SK-N-SH (cell line): Measurements from ENCODE around the gene TSHZ2. TPM values are rescaled to one million over a fixed set of nuclear protein-coding genes. Genes with fewer than 3 reads are reported as not detected.

Experiments used
- CTCF ChIA-PET: fragments of 300-600, 350-600 bp; formaldehyde crosslinking; extraction: SDS; loops from one replicate; lab custom pipeline; 2021; lab: Yijun Ruan, JAX
- POLR2A ChIA-PET: fragments of 350-600 bp; sonication (Branson Sonifier 250); formaldehyde crosslinking; extraction: SDS; loops from one replicate; lab custom pipeline; 2020; ENCODE audit warnings: antibody characterized with exemption, inconsistent platforms; lab: Yijun Ruan, JAX
- DNase-seq: peaks from one replicate; pipeline ENCODE4 v3.0.0; 2012
- H2AFZ ChIP-seq: fragments of 200-600 bp; sonication (generic); 2 replicates; pipeline ENCODE4 v1.8.1; 2016; ENCODE audit warnings: antibody characterized with exemption, mild to moderate bottlenecking, low read depth
- H3F3A ChIP-seq: fragments of 200-600 bp; sonication (generic); replicated peaks from 2 replicates; pipeline ENCODE3; 2016; ENCODE audit warnings: antibody characterized with exemption, mild to moderate bottlenecking; ENCODE audit not compliant: insufficient read depth
- H3K27ac ChIP-seq, 2 experiments: fragments of 200-500 bp in 1 of 2; fragments of 200-600 bp in 1 of 2; sonication (Bioruptor generic) in 1 of 2; sonication (generic), shearing (Covaris generic) in 1 of 2; 2 replicates each; pipeline versions ENCODE4 v1.5.1 to v1.6.1; 2014 to 2016; ENCODE audit warnings: low read depth in 2 of 2, inconsistent platforms in 1 of 2, low read length in 1 of 2, mild to moderate bottlenecking in 1 of 2, mixed read lengths in 1 of 2
- H3K27me3 ChIP-seq: fragments of 200-600 bp; sonication (generic), shearing (Covaris generic); 2 replicates; pipeline ENCODE4 v1.6.1; 2016; ENCODE audit warnings: mixed run types; ENCODE audit not compliant: insufficient read depth
- H3K36me3 ChIP-seq, 2 experiments: fragments of 200-500 bp in 1 of 2; fragments of 200-600 bp in 1 of 2; sonication (Bioruptor generic) in 1 of 2; sonication (generic) in 1 of 2; replicated peaks in 1 of 2; 2 replicates each; pipeline versions ENCODE3 to v1.5.1; 2014 to 2016; ENCODE audit warnings: low read length in 1 of 2, mild to moderate bottlenecking in 1 of 2; ENCODE audit not compliant: insufficient read depth in 2 of 2, control insufficient read depth in 1 of 2
- H3K4me1 ChIP-seq, 2 experiments: fragments of 200-500 bp in 1 of 2; fragments of 200-600 bp in 1 of 2; sonication (Bioruptor generic) in 1 of 2; sonication (generic), shearing (Covaris generic) in 1 of 2; 2 replicates each; pipeline versions ENCODE4 v1.5.1 to v1.6.1; 2014 to 2016; ENCODE audit warnings: low read depth in 1 of 2, low read length in 1 of 2, mixed run types in 1 of 2; ENCODE audit not compliant: insufficient read depth in 2 of 2, control insufficient read depth in 1 of 2
- H3K4me2 ChIP-seq: fragments of 200-600 bp; sonication (generic), shearing (Covaris generic); 2 replicates; pipeline ENCODE4 v1.6.1; 2017; ENCODE audit warnings: mixed run types
- H3K4me3 ChIP-seq, 2 experiments: fragments of 200-500 bp in 1 of 2; fragments of 200-600 bp in 1 of 2; sonication (Bioruptor generic) in 1 of 2; sonication (generic), shearing (Covaris generic) in 1 of 2; 2 replicates each; pipeline versions ENCODE4 v1.5.1 to v1.8.1; 2014 to 2016; ENCODE audit warnings: low read depth in 2 of 2, inconsistent platforms in 1 of 2, low read length in 1 of 2, mild to moderate bottlenecking in 1 of 2, mixed read lengths in 1 of 2, moderate library complexity in 1 of 2
- H3K79me2 ChIP-seq: fragments of 200-600 bp; sonication (generic); 2 replicates; pipeline ENCODE4 v1.8.1; 2017; ENCODE audit warnings: mild to moderate bottlenecking; ENCODE audit not compliant: insufficient read depth
- H3K9ac ChIP-seq: fragments of 200-600 bp; sonication (generic); 2 replicates; pipeline ENCODE4 v1.6.1; 2017; ENCODE audit warnings: mixed run types
- H3K9me2 ChIP-seq: fragments of 200-600 bp; sonication (generic); 2 replicates; pipeline ENCODE4 v1.6.1; 2017; ENCODE audit warnings: mixed run types
- H3K9me3 ChIP-seq: fragments of 200-600 bp; sonication (generic); 2 replicates; pipeline ENCODE4 v1.6.1; 2017; ENCODE audit warnings: mixed run types, mild to moderate bottlenecking, moderate library complexity
- H4K20me1 ChIP-seq: fragments of 200-600 bp; sonication (generic); 2 replicates; pipeline ENCODE4 v1.6.1; 2017; ENCODE audit warnings: mild to moderate bottlenecking, mixed run types; ENCODE audit not compliant: insufficient read depth
- CHD2 ChIP-seq: fragments of 150-350 bp; IDR thresholded peaks from 2 replicates; pipeline ENCODE4 v1.6.1; 2018; ENCODE audit warnings: low read length; ENCODE audit not compliant: partially characterized antibody
- EZH2phosphoT487 ChIP-seq: fragments of 200-600 bp; sonication (generic); IDR thresholded peaks from 2 replicates; pipeline ENCODE4 v1.6.1; 2017; ENCODE audit warnings: low read depth, mixed run types, mild to moderate bottlenecking, antibody characterized with exemption, moderate library complexity, borderline replicate concordance
- FOXM1 ChIP-seq: IDR thresholded peaks from 2 replicates; pipeline ENCODE4 v1.4.0; 2012; ENCODE audit warnings: low read depth, mild to moderate bottlenecking
- GATA2 ChIP-seq: sonication (generic); formaldehyde crosslinking; IDR thresholded peaks from 2 replicates; pipeline ENCODE4 v1.5.0; 2020; ENCODE audit warnings: mild to moderate bottlenecking, missing genetic modification reagents
- IRF3 ChIP-seq: fragments of 150-350 bp; IDR thresholded peaks from 2 replicates; pipeline ENCODE4 v1.6.1; 2016; ENCODE audit warnings: mild to moderate bottlenecking, low read depth, low read length
- MEF2A ChIP-seq: IDR thresholded peaks from 2 replicates; pipeline ENCODE4 v1.4.0; 2012; ENCODE audit warnings: low read depth, borderline replicate concordance
- MXI1 ChIP-seq: IDR thresholded peaks from 2 replicates; pipeline ENCODE4 v1.6.1; 2012; ENCODE audit warnings: mild to moderate bottlenecking, low read depth, low read length, improper control_type of control experiment
- NFIC ChIP-seq: IDR thresholded peaks from 2 replicates; pipeline ENCODE4 v1.4.0; 2012; ENCODE audit warnings: borderline replicate concordance
- NRF1 ChIP-seq: IDR thresholded peaks from 2 replicates; pipeline ENCODE4 v1.6.1; 2012; ENCODE audit warnings: low read depth, mild to moderate bottlenecking, low read length
- RAD21 ChIP-seq: IDR thresholded peaks from 2 replicates; pipeline ENCODE4 v1.6.1; 2012; ENCODE audit warnings: mild to moderate bottlenecking, low read length
- RXRA ChIP-seq: IDR thresholded peaks from 2 replicates; pipeline ENCODE4 v1.4.0; 2012; ENCODE audit warnings: low read depth, mild to moderate bottlenecking, borderline replicate concordance
- TAF1 ChIP-seq: IDR thresholded peaks from 2 replicates; pipeline ENCODE4 v1.6.1; 2012; ENCODE audit warnings: low read depth, mild to moderate bottlenecking, low read length, moderate library complexity, borderline replicate concordance
- TEAD4 ChIP-seq: IDR thresholded peaks from 2 replicates; pipeline ENCODE4 v1.4.0; 2012; ENCODE audit warnings: mild to moderate bottlenecking, borderline replicate concordance; ENCODE audit not compliant: insufficient read depth
- WGBS: methylation state at CpG from one replicate; pipeline ENCODE4 v1.1.6; 2017; ENCODE audit warnings: low lambda C conversion rate; 5-methylcytosine and 5-hydroxymethylcytosine counted together
- polyA plus RNA-seq, 3 experiments: library from polyadenylated mRNA; depleted of rRNA; stranded (reverse); fragments of >200 nt; gene quantifications; 2 replicates each; pipeline ENCODE4 v1.2.3, GENCODE V29; 2012
- TF ChIP-seq, protein P1 (sequence below): IDR thresholded peaks from 2 replicates; pipeline ENCODE4; 2012
- TF ChIP-seq, protein P2 (sequence below): IDR thresholded peaks from 2 replicates; pipeline ENCODE4 v1.4.0; 2012; ENCODE audit warnings: low read depth, borderline replicate concordance
- TF ChIP-seq, protein P3 (sequence below): IDR thresholded peaks from 2 replicates; pipeline ENCODE4 v1.4.0; 2012; ENCODE audit warnings: low read depth

TSHZ2 gene
- polyA plus RNA-seq, 1 of the 3 experiments (the other 2 are of a cell fraction), result 0.13 TPM

DNA sequence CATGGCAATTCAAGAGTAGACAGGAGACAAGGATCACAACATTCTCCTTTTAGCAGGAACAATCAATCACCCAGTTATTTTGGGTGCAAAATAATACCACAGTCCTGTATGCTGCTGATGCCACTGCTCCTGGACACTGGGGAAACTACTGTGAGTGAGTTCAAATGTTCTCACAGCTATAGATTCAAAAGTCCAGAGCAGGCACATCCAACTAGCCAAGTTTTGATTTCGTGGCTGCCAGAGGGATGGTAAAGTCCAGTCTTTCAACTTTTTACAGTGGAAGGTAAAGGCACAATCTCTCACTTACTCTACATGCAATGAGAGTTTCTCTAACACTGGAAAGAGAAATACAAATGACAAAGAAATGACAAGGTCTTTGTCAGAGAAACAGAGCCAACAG, 26.9 kb upstream of the TSHZ2 start (continued):
- TF ChIP-seq, protein P1, sequence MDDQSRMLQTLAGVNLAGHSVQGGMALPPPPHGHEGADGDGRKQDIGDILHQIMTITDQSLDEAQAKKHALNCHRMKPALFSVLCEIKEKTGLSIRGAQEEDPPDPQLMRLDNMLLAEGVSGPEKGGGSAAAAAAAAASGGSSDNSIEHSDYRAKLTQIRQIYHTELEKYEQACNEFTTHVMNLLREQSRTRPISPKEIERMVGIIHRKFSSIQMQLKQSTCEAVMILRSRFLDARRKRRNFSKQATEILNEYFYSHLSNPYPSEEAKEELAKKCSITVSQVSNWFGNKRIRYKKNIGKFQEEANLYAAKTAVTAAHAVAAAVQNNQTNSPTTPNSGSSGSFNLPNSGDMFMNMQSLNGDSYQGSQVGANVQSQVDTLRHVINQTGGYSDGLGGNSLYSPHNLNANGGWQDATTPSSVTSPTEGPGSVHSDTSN, result no peak
- no peak for TF ChIP-seq NRF1
- TF ChIP-seq IRF3, result no peak
- TF ChIP-seq RAD21, result no peak
- TF ChIP-seq MXI1, result no peak
- no peak for TF ChIP-seq TEAD4
- TF ChIP-seq GATA2 (CRISPR knock-in tag), result no peak
- TF ChIP-seq, protein P2, sequence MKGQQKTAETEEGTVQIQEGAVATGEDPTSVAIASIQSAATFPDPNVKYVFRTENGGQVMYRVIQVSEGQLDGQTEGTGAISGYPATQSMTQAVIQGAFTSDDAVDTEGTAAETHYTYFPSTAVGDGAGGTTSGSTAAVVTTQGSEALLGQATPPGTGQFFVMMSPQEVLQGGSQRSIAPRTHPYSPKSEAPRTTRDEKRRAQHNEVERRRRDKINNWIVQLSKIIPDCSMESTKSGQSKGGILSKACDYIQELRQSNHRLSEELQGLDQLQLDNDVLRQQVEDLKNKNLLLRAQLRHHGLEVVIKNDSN, result no peak
- no peak for TF ChIP-seq NFIC

- H3K9me3 ChIP-seq, result no peaks in the 10 kb centered on the region
- no peak overlapping the region for H2AFZ ChIP-seq
- H3K27ac ChIP-seq, result no peak overlapping the region
- no peak overlapping the region for H3K4me3 ChIP-seq
- H4K20me1 ChIP-seq, result no peaks in the 10 kb centered on the region
- no peaks in the 10 kb centered on the region for H3K27me3 ChIP-seq
- DNase-seq, result no peak
- TF ChIP-seq, protein P3, sequence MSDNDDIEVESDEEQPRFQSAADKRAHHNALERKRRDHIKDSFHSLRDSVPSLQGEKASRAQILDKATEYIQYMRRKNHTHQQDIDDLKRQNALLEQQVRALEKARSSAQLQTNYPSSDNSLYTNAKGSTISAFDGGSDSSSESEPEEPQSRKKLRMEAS, result no peak
- TF ChIP-seq GATA2 (CRISPR knock-in tag) (no peak), RXRA (no peak), CHD2 (no peak), MEF2A (no peak), FOXM1 (no peak), EZH2phosphoT487 (no peak), TAF1 (no peak)
- TF ChIP-seq, protein P2, result no peak
- TF ChIP-seq, all 33 proteins: peak for 0
- 34% methylated on average over 2 of the region's 2 CpGs for WGBS
- Histone ChIP-seq H3K9ac (no peak overlapping the region), H3K79me2 (no peaks in the 10 kb centered on the region), H3K4me2 (no peak overlapping the region), H3F3A (no peaks in the 10 kb centered on the region), H3K9me2 (no peaks in the 10 kb centered on the region), H3K36me3 (no peaks in the 10 kb centered on the region), H3K4me1 (no peaks in the 10 kb centered on the region)
- ChIA-PET CTCF (no interaction called here), POLR2A (no interaction called here)
Measured at GRCh38 chr20:52945862-52946522, 26.2 kb upstream of the TSHZ2 start.
